RWPE1 (cell line): ENCODE results near the gene CCDC190.

ENCODE experiments used
- CTCF ChIA-PET: fragments of 350-600 bp; sonication (Branson Sonifier 250); formaldehyde crosslinking; extraction: SDS; loops from one replicate; lab custom pipeline; 2021; lab: Yijun Ruan, JAX
- POLR2A ChIA-PET: fragments of 400-600 bp; formaldehyde crosslinking; extraction: SDS; loops from one replicate; lab custom pipeline; 2020; ENCODE audit warnings: antibody characterized with exemption; ENCODE audit not compliant: low non-redundant PET; lab: Yijun Ruan, JAX
- DNase-seq: peaks from one replicate; pipeline ENCODE4 v3.0.0; 2012; ENCODE audit warnings: low spot score
- H3K27ac ChIP-seq: fragments of 450-650 bp; 2 replicates; pipeline ENCODE4 v1.5.1; 2017
- TF ChIP-seq, protein P1 (sequence below): fragments of 450-650 bp; conservative IDR thresholded peaks from 2 replicates; pipeline ENCODE4 v1.5.1; 2017; ENCODE audit warnings: low read depth, mild to moderate bottlenecking

CCDC190 gene

DNA sequence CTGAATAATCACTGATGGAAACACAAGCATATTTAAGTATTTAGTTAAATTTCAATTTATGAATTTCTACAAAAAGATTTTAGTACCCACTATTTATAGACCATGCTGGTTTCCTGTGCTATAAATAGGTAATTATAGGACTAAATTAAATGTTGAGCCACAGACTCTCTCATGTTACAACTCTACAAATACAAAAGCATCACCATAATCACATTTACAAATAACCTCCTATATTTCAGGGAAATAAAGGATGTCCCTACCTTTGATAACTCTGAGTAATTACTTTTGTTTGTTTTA, 32.6 kb upstream of the CCDC190 start:
- DNase-seq, result no peak
- TF ChIP-seq, protein P1, sequence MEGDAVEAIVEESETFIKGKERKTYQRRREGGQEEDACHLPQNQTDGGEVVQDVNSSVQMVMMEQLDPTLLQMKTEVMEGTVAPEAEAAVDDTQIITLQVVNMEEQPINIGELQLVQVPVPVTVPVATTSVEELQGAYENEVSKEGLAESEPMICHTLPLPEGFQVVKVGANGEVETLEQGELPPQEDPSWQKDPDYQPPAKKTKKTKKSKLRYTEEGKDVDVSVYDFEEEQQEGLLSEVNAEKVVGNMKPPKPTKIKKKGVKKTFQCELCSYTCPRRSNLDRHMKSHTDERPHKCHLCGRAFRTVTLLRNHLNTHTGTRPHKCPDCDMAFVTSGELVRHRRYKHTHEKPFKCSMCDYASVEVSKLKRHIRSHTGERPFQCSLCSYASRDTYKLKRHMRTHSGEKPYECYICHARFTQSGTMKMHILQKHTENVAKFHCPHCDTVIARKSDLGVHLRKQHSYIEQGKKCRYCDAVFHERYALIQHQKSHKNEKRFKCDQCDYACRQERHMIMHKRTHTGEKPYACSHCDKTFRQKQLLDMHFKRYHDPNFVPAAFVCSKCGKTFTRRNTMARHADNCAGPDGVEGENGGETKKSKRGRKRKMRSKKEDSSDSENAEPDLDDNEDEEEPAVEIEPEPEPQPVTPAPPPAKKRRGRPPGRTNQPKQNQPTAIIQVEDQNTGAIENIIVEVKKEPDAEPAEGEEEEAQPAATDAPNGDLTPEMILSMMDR, result no peak
- POLR2A ChIA-PET, result no interaction called here
- CTCF ChIA-PET, result interaction anchor here (0.7 kb wide), 1 partner anchor 178 kb away, joined by 3 read pairs; no protein-coding TSS in a partner anchor
- no peak overlapping the region for H3K27ac ChIP-seq

DNA sequence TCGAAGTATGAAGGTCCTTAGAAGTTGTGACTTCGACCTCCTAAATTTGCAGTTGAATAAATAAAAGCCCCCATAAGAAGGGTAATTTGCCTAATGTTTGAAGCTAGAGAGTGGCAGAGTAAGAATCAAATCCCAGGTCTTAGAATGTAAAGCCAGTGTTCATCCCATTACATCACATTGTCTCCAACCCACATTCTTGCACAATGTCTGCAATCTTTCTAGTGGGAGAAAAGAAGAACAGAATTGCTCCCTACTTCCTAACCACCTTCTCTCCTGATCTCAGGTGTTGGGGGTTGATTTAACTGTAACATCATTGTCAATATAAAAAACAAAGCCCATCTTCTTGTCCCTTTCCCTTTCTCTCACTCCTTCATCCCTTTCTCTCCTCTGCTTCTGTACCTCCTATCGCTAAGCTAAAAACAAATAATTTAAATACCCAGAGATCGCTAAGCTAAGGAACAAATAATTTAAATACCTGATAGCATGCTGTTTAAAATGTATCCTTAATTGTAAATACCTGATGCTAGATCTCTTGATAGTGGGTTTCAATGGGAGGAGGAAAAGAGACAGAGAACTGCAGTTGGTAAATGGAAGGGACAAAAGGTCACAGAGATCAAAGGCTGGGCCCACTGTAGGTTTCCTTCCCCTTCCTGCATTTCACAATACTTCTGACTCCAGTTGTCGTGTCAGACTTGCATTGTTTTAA, 32.1 kb upstream of the CCDC190 start:
- DNase-seq, result no peak
- POLR2A ChIA-PET, result no interaction called here

DNA sequence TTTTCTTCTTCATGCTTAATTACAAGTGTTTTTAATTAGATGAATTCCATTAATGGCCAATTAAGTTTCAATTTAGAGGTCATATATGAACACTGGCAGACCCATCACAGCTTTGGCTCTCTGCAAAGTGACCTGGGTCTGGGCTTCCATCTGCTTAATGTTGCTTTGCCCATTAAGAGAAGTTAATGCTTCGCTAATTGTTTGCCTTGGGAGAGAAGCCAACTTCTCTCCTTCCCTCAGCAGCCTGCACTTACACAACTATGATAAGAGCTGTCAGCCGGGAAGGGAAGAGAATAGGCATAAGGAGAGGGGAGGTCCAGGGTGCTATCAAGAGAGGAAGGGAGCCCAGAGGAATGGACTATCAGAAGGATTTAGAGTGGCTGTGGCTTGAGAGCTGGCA, 29.0 kb upstream of the CCDC190 start:
- no peak for DNase-seq
- CTCF ChIA-PET, result interaction anchor here (0.7 kb wide), 1 partner anchor 11 kb away, joined by 4 read pairs; no protein-coding TSS in a partner anchor
- POLR2A ChIA-PET, result no interaction called here

More for the DNA sequence above, 32.1 kb upstream of the CCDC190 start:
- H3K27ac ChIP-seq, result no peak overlapping the region
- TF ChIP-seq, protein P1, result no peak
- CTCF ChIA-PET, result interaction anchor here (0.7 kb wide), 3 partner anchors 14 to 179 kb away, joined by 3 read pairs; no protein-coding TSS in a partner anchor

DNA sequence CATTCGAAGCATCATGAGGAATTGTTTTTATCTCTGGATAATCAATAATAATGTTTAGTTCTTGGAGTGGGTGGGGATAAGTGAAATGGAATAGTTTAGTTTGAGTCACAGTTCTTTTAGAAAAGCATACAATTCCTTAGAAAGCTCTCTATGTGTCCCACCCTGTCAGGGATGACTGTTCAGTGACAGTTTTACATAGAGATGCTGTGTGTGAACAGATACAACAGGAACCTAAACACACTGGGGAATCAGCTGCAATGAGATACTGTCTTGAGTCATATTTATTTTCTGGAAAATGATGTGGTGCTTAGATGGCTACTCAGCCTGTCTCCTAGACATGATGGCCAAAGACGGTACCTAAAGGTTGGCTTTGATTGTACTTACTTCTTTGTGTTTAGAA, 25.7 kb upstream of the CCDC190 start:
- DNase-seq, result no peak
- ChIA-PET CTCF (no interaction called here), POLR2A (no interaction called here)
- TF ChIP-seq, protein P1, result no peak
- H3K27ac ChIP-seq, result no peak overlapping the region

More for the DNA sequence above, 29.0 kb upstream of the CCDC190 start:
- no peak overlapping the region for H3K27ac ChIP-seq
- TF ChIP-seq, protein P1, result no peak

DNA sequence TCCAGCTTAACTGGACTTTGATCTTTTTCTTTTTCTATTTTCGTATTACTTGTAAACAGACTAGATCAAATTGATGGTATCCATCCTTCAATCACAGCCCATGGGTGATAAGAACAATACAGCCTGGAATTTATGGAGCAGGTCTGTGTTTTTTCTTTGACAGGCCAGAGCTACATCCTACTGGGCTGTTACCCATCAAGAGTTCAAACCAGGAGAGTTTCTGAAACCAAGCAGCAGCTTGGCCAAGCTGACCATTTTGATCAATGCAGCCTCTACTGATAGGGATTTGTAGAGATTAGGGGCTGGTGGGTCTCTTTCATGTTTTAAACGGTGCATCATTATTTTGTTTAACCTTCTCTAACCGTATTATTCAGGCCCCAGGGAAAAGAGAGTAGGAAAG, 24.3 kb upstream of the CCDC190 start:
- ChIA-PET POLR2A (no interaction called here), CTCF (interaction anchor here (1.5 kb wide), 1 partner anchor 290 kb away, joined by 4 read pairs; no protein-coding TSS in a partner anchor)
- TF ChIP-seq, protein P1, result no peak
- no peak overlapping the region for H3K27ac ChIP-seq
- no peak for DNase-seq

DNA sequence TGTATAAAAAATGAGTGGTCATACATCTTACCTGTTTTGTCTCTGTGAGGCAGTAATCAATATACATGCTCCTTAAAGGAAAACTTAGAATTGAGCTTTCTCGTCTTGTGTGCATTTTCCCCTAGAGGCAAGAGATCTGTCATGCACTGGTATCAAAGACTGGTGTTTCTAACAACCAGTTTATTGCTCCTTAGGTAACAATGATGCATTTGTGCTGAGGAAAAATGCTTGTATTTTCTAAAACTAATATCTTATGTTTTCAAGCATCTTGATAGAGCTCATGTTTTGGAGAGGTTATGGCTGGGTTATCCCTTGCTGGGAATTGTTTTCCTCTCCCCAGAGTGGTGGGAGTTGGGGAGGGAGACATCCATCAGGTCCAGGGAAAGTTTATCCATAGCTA, 23.9 kb upstream of the CCDC190 start:
- CTCF ChIA-PET, result interaction anchor here (0.6 to 1.5 kb wide), 2 partner anchors 291 to 493 kb away, joined by 4 read pairs; no protein-coding TSS in a partner anchor
- POLR2A ChIA-PET, result no interaction called here
- DNase-seq, result no peak
- TF ChIP-seq, protein P1, result no peak
- H3K27ac ChIP-seq, result no peak overlapping the region
